Transverse colon (tissue), 4 donors: ENCODE measurements around the gene CFAP92. TPM values are rescaled to one million over a fixed set of nuclear protein-coding genes. Genes with fewer than 3 reads are reported as not detected.

Experiments
- DNase-seq: peaks from one replicate; pipeline ENCODE4 v3.0.0-alpha.2; 2019
- H3K27ac ChIP-seq, 4 donors: fragments of 200-600 bp; sonication (generic); 2 replicates each; pipeline ENCODE4 v1.5.1; 2016 to 2018; ENCODE audit warnings: inconsistent platforms in 4 of 4
- H3K27me3 ChIP-seq: fragments of 200-600 bp; sonication (generic); 2 replicates; pipeline ENCODE4 v1.5.1; 2017; ENCODE audit warnings: inconsistent platforms
- H3K36me3 ChIP-seq, 4 donors: fragments of 200-600 bp; sonication (generic); 2 replicates each; pipeline ENCODE4 v1.5.1; 2017 to 2019; ENCODE audit warnings: inconsistent platforms in 4 of 4
- H3K4me1 ChIP-seq, 4 donors: fragments of 200-600 bp; sonication (generic); 2 replicates each; pipeline ENCODE4 v1.5.1; 2017 to 2020; ENCODE audit warnings: inconsistent platforms in 4 of 4
- H3K4me3 ChIP-seq, 4 donors: fragments of 200-600 bp; sonication (generic); 1 replicate in 1 of 4; 2 replicates in 3 of 4; pipeline versions ENCODE4 v1.5.1 to v1.6.1; 2017 to 2019; ENCODE audit warnings: inconsistent platforms in 4 of 4
- H3K9me3 ChIP-seq, 2 donors: fragments of 200-600 bp; sonication (generic); 2 replicates each; pipeline ENCODE4 v1.5.1; 2017 to 2019; ENCODE audit warnings: inconsistent platforms in 2 of 2
- CTCF ChIP-seq, 5 experiments: fragments of 200-600 bp in 3 of 5; fragments of 450-650 bp in 2 of 5; sonication (generic) in 3 of 5; IDR thresholded peaks; 1 replicate in 2 of 5; 2 replicates in 3 of 5; pipeline ENCODE4 v1.5.1; 2016 to 2017; ENCODE audit warnings: antibody characterized with exemption in 5 of 5, inconsistent platforms in 3 of 5, mild to moderate bottlenecking in 2 of 5, moderate library complexity in 1 of 5
- EP300 ChIP-seq: sonication (generic); formaldehyde crosslinking; IDR thresholded peaks from one replicate; pipeline ENCODE4 v1.6.1; 2017; ENCODE audit warnings: antibody characterized with exemption, low read depth
- POLR2A ChIP-seq: fragments of 450-650 bp; IDR thresholded peaks from one replicate; pipeline ENCODE4 v1.6.1; 2016; ENCODE audit warnings: antibody characterized with exemption, mild to moderate bottlenecking, moderate library complexity
- POLR2AphosphoS5 ChIP-seq, 3 donors: sonication (generic); formaldehyde crosslinking; IDR thresholded peaks; one replicate each; pipeline ENCODE4 v1.6.1; 2016; ENCODE audit warnings: antibody characterized with exemption in 3 of 3
- WGBS, 2 donors: methylation state at CpG; one replicate each; pipeline ENCODE4 v1.1.5; 2018; ENCODE audit warnings: low coverage in 1 of 2; 5-methylcytosine and 5-hydroxymethylcytosine counted together
- in situ Hi-C, 4 donors: fragments of 200-750 bp; cut with MboI; loops; one replicate each; pipeline versions ENCODE4 v1.15.0 to v1.15.1; 2017; ENCODE audit warnings: low sequenced_read_pairs in 3 of 4, low pct_ligation_motif_present in 1 of 4, low pct_unique_long_range_greater_than_20kb in 1 of 4
- intact Hi-C: fragments of 100-400 bp; cut with DNase I; formaldehyde crosslinking; loops from one replicate; pipeline ENCODE4 v1.15.1; 2023; ENCODE audit warnings: low total_unique reads
- total RNA-seq, 4 donors: library from RNA; depleted of rRNA; stranded (reverse); fragments of >200 nt; gene quantifications; one replicate each; pipeline ENCODE4 v1.1.0, GENCODE V29; 2016

Gene CFAP92
- total RNA-seq, 4 donors from 2014 or later: 0.95 to 1.2 TPM; not detected in 2

GRCh38 chr3:128906804-128907525, 86.9 kb downstream of the CFAP92 start:
- H3K27ac ChIP-seq: no peak overlapping the region
- TF ChIP-seq POLR2AphosphoS5 (IDR thresholded peaks at IDR 0.05) (no peak), CTCF (IDR thresholded peaks at IDR 0.05) (no peak), EP300 (no peak), POLR2A (no peak)
- no peaks in the 10 kb centered on the region for H3K4me1 ChIP-seq
- DNase-seq: no peak
- no peaks in the 10 kb centered on the region for H3K27me3 ChIP-seq
- intact Hi-C loops: no loop called here
- WGBS, 2 donors: 67 to 82% methylated on average over 1 to 7 of the region's 7 CpGs
- no peak overlapping the region for H3K4me3 ChIP-seq
- no peaks in the 10 kb centered on the region for H3K9me3 ChIP-seq
- in situ Hi-C loops: no loop called here
- peaks cover 0 to 51% (median 20%) of the 10 kb centered on the region in 4 donors for H3K36me3 ChIP-seq

- intact Hi-C loops (no loop called here), in situ Hi-C loops (no loop called here)
- DNase-seq: no peak
- H3K36me3 ChIP-seq: peaks cover 0 to 59% (median 24%) of the 10 kb centered on the region in 4 donors
- H3K9me3 ChIP-seq: no peaks in the 10 kb centered on the region
- no peaks in the 10 kb centered on the region for H3K4me1 ChIP-seq
- WGBS, 2 donors: 87 to 92% methylated on average over 4 to 25 of the region's 25 CpGs
- H3K27me3 ChIP-seq: no peaks in the 10 kb centered on the region
- H3K4me3 ChIP-seq: no peak overlapping the region
- H3K27ac ChIP-seq: no peak overlapping the region
- TF ChIP-seq EP300 (no peak), POLR2AphosphoS5 (IDR thresholded peaks at IDR 0.05) (no peak), POLR2A (no peak), CTCF (IDR thresholded peaks at IDR 0.05) (no peak)
These were observed 87.7 kb downstream of the CFAP92 start for GRCh38 chr3:128906031-128906803.

- no peak for DNase-seq
- WGBS, 2 donors: 92% methylated on average over 9 of the region's 12 CpGs; no CpG with 5 or more reads in 1 of the 2 donors
- no peaks in the 10 kb centered on the region for H3K9me3 ChIP-seq
- intact Hi-C loops (no loop called here), in situ Hi-C loops (no loop called here)
- H3K36me3 ChIP-seq: peaks cover 0 to 71% (median 31%) of the 10 kb centered on the region in 4 donors
- no peaks in the 10 kb centered on the region for H3K4me1 ChIP-seq
- no peak overlapping the region for H3K27ac ChIP-seq
- no peak overlapping the region for H3K4me3 ChIP-seq
- TF ChIP-seq EP300 (no peak), CTCF (IDR thresholded peaks at IDR 0.05) (no peak), POLR2A (no peak), POLR2AphosphoS5 (IDR thresholded peaks at IDR 0.05) (no peak)
- no peaks in the 10 kb centered on the region for H3K27me3 ChIP-seq
These were observed 90.4 kb downstream of the CFAP92 start for GRCh38 chr3:128903501-128903900.

GRCh38 chr3:128902426-128902825, 91.5 kb downstream of the CFAP92 start:
- DNase-seq: no peak
- Histone ChIP-seq H3K36me3 (peaks cover 0 to 82% (median 37%) of the 10 kb centered on the region in 4 donors), H3K27ac (no peak overlapping the region), H3K27me3 (no peaks in the 10 kb centered on the region), H3K4me3 (no peak overlapping the region), H3K4me1 (no peaks in the 10 kb centered on the region), H3K9me3 (no peaks in the 10 kb centered on the region)
- WGBS, 2 donors: 97% methylated on average over 9 of the region's 9 CpGs; no CpG with 5 or more reads in 1 of the 2 donors
- TF ChIP-seq EP300: no peak
- TF ChIP-seq POLR2AphosphoS5 (IDR thresholded peaks at IDR 0.05): no peak
- TF ChIP-seq CTCF (IDR thresholded peaks at IDR 0.05): no peak
- TF ChIP-seq POLR2A: no peak
- in situ Hi-C loops: no loop called here
- intact Hi-C loops: no loop called here
